RPMI8226 (cell line): ENCODE results near the gene GPATCH8.
"Not testable (repeated sequence)": the region's sequence is repeated elsewhere in the genome, so short reads cannot be mapped to it uniquely, and the experiment has no call there.

ENCODE experiments used
- DNase-seq: peaks from one replicate; pipeline ENCODE4 v3.0.0-alpha.2; 2015

GPATCH8 gene

DNA sequence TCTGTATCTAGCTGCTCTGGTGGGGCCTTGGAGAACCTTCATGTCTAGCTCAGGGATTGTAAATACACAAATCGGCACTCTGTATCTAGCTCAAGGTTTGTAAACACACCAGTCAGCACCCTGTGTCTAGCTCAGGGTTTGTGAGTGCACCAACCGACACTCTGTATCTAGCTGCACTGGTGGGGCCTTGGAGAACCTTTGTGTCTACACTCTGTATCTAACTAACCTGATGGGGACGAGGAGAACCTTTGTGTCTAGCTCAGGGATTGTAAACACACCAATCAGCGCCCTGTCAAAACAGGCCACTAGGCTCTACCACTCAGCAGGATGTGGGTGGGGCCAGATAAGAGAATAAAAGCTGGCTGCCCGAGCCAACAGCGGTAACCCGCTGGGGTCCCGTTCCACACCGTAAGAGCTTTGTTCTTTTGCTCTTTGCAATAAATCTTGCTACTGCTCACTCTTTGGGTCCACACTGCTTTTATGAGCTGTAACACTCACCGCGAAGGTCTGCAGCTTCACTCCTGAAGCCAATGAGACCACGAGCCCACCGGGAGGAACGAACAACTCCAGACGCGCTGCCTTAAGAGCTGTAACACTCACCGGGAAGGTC, 133.7 kb downstream of the GPATCH8 start:
- not testable (repeated sequence) for DNase-seq

DNA sequence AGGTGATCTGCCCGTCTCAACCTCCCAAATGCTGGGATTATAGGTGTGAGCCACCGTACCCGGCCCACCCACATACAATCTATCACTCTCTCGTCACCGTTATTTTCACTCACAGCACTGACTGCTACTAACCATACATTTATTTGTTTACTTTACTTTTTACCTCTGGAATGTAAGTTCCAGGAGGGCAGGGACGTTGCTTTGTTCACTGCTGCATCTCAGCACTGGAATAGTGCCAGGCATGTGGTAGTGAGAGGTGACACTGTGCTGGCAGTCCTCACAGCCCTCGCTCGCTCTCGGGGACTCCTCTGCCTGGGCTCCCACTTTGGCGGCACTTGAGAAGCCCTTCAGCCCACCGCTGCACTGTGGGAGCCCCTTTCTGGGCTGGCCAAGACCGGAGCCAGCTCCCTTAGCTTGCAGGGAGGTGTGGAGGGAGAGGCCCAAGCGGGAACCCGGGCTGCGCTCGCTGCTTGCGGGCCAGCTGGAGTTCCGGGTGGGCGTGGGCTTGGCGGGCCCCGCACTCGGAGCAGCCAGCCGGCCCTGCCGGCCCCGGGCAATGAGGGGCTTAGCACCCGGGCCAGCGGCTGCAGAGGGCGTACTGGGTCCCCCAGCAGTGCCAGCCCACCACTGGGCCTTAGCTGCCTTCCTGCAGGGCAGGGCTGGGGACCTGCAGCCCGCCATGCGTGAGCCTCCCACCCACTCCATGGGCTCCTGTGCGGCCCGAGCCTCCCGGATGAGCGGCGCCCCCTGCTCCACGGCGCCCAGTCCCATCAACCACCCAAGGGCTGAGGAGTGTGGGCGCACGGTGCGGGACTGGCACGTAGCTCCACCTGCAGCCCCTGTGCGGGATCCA, 134.6 kb downstream of the GPATCH8 start:
- not testable (repeated sequence) for DNase-seq

DNA sequence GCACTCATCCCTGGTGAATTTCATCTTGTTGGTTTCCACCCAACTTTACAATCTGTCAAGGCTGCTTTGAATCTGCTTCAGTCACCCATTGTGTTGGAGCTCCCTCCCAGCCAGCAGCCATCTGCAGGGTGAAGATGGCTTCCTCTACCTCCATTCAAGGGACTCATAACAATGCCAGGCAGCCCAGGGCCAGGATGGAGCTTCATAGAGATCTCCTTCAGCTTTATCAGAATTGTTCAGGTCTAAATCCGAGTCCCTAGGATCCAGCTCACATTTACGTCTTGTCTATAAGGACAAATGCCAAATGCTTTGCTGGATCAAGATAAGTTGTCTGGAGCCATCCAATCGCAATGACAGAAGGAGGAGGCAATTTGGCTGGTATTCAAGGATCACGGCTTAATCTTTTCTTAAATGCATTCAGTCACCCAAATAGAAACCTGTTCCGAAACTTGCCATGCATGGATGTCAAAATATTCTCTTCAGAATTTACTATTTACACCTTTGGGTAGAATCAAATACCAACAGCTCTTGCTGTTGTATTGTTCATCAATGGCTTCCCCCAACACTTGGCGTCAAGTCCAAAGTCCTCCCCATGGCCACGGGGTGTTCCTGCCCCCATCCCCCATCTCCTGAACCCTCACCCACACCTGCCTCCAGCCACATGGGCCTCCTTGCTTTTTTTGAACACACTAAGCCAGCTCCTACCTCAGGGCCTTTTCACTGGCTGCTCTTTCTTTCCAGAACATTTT, 135.8 kb downstream of the GPATCH8 start:
- DNase-seq: no peak

DNA sequence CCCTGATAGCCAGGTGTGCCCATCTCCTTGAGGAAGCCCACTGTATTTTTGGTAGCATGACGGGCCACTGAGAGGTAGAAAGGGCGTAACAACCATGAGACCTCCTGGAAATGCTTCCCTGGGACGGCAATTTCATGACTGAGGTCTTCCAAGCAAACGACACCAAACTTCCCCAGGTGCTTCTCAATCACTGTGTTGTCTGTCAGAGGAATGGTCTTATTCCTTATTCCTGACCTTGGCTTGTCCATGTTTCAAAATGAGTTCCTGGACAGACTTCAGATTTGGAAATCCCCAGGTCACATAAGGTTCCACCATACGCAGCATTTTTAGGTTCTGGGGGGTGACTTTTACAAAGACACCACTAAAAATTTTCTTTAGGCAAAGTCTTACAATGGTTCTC, 138.2 kb downstream of the GPATCH8 start:
- DNase-seq: not testable (repeated sequence)

DNA sequence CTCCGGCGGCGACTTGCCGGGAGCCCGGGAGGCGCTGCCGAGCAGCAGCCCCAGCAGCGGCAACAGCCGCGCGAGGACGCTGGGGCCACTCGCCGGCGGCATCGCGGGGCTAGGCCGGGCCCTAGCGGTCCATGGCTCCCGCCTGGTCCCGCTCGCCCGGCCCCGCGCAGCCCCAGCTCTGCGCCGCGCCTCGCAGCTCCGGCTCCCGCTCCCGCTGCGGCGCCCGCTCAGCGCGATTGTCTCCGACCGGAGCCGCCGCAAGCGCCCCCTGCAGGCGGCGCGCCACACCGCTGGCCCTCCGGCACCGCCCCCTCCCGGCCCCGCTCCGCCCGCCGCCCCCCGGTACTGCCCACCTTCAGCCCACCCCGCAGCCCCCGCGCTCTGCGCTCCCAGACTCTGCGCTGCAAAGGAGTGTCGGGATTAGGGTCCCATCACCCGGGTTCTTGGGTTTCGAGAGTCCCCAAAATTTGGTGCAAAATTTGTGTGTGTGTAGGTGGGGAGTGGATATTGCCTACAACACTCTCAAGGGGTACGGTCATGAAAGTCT, 139.5 kb downstream of the GPATCH8 start, which contains the start of gene FAM171A2:
TSS of gene FAM171A2 (minus strand) at position 241 of the 547 bp plus-strand sequence. CDS start at position 102, 139 bp downstream.
- peak; percentile 80 for DNase-seq

DNA sequence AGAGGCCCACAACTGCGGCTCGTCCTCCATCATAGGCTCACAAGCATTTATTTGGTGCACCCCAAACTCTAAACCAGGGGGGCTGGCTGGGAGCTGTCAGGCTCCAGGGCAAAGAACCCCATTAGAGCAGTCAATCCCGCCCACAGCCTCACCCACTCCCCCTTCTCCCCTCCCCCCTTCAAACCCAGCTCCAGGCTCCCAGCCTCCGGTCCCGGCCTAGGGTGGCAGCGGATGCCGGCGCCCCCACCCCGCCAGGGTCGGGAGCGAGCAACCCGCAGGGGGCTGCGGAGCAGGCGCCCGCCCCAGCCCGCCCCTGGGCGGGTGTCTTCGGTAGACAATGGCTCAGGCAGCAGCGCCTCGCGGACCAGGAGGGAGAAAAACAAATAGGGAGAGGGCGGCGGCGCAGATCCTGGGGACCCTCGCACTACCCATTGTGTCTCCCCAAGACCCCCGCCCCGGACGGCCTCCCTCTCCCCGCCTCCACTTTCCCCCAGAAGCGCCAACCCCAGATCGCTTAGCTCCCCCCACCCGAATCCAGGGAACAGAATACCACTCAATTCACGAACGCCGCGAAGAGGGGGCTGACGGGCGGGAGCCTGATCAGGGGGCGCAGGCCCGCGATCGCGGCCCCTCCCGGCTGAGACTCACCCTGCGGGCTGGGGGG, 140.1 kb downstream of the GPATCH8 start:
- DNase-seq: peak; percentile 40

DNA sequence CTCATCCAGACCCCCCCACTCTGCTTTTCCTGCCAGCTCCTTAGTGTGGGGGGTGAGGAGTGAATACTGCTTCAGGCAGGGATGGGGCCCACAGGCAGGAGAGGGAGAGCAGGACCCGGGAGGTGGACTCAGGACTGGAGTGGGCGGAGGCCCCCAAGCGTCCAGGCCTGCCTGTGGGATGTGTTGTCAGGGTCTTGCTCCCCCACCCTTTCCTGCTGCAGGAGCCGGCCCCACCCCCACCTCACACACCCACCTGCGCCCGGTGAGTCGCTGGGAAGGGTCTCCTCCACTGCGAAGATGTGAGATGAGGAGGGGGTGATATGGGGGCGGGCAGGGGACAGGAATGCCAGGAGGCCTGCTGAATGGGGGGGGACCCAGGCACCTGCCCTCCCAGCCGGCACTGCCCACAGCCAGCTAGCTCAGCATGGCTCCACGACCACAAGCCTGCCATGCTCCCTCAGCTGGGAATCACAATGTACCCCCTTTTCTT, 140.7 kb downstream of the GPATCH8 start:
- DNase-seq: no peak

DNA sequence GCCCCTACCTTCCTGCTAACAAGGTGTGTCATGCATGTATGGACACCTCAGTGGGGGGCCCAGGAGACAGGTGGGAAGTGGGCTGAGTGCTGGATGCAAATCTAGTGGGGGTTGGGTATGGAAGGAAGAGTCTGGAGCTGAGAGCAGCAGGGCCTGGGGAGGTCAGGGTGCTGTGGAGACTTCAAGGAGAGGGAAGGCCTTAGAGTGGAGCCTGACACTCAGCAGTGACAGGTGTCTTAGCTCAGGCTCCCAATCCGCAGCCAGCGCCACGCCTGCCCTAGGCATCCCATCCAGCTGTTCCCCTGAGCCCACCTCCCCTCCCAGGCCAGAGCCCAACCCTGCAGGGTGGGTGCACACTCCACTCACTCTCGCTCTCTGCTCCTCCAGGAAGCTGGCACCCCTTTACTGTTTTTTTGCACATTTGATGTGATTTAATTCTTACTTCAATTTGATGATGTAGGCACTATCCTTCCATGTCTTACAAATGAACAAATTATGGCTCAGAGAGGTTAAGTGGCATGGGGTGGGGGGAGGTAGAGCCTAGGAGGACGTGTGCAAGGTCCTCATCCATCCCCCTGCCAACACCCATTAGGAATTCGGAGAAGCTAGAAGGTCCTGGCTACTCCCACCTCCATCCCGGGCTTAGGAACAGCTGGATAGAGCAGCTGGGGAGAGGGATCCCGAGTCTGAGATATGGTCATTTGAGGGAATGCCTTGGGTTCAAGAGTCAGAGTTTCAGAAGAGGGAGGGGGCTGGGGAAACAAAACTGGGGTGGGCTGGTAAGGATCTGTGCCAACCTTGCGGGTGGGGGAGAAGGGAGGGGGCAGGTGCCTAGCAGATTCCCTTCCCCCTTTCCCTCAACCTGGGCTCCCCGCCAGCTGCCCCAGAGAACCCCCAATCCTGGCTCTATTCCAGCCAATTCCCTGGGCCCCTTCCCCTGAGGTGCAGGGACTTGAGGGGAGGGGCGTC, 141.6 kb downstream of the GPATCH8 start:
- DNase-seq: no peak

DNA sequence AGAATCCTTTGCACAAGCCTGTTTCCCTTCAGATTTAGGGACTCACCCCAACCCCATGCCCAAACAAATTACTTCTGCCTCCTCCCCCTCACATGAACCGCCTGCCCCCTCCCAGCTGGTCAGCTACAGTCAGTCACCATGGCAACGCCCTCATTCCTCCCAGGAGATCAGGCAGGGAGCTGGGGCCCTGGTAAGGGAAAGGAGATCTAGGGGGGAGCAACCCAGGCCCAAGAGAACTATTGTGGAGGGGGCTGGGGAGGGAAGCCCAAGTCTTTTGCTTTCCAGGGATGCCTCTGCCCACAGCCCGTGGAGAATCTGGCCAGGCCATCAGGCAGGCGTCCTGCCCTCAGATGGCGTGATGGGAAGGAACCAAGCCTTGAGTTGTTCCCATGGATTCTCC, 142.4 kb downstream of the GPATCH8 start:
- DNase-seq: no peak

DNA sequence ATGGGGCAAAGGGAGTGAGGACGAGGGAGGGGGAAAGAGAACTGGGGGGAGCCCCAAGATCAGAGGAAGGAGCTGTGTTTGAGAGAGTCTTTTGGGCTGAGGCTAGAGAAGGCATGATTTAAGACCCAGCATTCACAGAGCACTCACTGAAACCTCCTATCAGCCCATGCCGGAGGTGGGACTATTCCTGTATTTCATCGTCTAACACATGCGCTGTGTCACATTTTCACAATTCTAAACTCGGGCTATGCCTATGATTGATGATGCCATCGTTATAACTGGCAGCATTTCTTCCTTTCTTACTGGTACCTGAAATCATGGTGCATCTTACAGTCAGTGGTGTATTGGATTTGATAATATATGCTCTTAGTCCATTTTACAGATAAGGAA, 143.1 kb downstream of the GPATCH8 start:
- no peak for DNase-seq

DNA sequence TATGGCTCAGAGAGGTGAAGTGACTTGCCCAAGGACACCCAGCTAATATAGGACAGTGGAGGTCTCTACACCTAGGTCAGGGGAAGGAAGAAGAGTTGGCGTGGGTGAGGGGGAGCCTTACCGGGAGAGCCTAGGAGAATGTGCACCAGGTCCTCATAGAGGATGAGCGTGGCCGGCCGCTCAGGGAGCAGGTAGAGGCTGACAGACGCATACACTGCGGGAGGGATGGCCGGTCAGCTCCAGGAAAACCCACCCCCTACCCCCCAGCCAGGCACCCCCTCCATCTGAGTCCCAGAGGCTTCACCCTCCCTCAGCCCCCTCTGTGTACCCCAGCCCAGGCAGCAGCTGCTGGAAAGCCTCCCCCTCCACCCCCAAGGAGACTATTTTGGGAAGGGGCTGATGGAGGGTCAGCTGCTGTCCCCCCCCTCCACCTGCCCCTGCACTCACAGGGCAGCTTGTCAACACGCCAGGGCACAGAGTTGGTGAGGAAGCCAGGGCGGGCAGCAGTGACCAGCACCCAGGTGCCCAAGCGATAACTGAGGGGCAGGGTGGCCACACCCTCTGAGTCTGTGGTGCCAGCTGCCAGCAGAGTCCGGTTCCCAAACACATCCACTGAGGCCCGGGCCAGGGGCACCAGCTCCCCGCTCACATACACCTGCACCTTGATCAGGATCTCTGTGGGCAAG, 143.6 kb downstream of the GPATCH8 start:
- DNase-seq: no peak

DNA sequence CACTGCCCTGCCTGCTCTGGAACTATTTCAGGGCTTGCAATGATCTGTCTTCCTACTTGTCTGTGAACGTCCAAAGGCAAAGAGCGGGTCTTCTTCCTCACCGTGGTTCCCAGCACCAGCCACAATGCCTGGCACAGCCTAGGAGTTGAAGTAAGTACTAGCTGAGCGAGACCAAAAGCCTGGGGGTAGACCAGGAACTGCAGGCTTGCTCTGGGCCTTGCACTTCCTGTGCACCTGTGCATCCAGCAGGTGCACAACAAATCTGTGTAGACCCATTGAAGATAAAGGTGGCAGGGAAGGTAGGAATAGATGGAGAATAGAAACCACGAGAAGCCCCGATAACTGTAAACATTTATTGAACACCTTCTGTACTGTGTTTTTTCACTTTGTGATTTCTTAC, 144.2 kb downstream of the GPATCH8 start:
- peak; percentile 84 for DNase-seq

DNA sequence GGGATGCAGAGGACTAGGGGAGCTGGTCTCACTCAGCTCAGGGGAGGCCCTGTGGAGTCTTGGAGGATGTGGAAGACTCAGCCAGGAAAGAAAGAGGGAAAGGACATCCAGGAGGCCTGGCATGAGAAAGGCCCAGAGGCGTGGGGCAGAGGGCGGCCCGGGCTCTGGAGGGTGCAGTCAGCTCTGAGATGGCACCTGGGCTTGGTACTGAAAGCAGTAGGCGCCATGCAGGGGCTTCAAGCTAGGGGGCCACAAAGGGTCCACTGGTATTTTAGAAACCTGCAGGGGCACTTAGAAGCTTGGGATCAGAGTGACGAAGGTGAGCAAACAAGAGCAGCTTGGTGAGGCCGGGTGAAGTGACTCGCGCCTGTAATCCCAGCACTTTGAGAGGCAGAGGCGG, 145.1 kb downstream of the GPATCH8 start:
- DNase-seq: no peak

DNA sequence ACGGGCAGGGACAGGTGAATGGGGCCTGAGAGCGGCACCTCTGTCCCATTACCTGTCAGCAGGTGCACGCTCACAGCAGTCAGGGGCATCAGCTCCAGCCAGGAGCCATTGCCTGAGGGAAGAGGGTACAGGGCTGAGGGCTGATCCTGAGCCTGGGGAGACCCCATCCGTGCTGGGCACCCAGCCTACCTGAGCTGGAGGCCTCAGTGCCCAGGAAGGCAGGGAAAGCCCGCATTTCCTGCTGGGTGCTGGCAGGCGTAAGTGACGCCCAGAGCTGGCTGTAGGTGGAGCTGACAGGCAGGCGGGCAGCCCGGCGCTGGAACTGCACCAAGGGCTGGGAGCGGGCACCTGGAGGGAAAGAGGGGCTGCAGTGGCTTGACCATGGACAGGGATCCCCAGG, 147.0 kb downstream of the GPATCH8 start:
- DNase-seq: no peak

DNA sequence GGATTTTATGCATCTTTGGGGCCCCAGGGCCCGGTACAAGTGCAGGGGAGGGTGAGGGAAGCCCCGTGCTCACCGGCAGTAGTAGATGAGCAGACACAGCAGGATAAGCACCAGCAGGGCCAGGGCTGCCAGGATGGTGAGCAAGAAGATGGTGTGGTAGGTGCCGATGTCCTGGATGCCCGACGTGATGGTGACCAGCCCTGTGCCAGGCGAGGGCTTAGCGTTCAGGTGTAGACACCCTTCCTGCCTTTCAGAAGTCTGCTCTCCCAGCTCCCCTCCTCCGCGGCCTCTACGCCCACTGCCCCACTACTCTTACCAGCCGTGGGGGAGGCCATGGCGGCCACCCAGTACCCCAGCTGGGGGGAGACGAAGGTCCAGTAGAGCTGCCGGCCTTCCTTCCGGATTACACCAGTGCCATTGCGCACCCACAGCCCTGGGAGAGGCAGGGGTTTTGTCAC, 147.5 kb downstream of the GPATCH8 start:
- DNase-seq: no peak

DNA sequence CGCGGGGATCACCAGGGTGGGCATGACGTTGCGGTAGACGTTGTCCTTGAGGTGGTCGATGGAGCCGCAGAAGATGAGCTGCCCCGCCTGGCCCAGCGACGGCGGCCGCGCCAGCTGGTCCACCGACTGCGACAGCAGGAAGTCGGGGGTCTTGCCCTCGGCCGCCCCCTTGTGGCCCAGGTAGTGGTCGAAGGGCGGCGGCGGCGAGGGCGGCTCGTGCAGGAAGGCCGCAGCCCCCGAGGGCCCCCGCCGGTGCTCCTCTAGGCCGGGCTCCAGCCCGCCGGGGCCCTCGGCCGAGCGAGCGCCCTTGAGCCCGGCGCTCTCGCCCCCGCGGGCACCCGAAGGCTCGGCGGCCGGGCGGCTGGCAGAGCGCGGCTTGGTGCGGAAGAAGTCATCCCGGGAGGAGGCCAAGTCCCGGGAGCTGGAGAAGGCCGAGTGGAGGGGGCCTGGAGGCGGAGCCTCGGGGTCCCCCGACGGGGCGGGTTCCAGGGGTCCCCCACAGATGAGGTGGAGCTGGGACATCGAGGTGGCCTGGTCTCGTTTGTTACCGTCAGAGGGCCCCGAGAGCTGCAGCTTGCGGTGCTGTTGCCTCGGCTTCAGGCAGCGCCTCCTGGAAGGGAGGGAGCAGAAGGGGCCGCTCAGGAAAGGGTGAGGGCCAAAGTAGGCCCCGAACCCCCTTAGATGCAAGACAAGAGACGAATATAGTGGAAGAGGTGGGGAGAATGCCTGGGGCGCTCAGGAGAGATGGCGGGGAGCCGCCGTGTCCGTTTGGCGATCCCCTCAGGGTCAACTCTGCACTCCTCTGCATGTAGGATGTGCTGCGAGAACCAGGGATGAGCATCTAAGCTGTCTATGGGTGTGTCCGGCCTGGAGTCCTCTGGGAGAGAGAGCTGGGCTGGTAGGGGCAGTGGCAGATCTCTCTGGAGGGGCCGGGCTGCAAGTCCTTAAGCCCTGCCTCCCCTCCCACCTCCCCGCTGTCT, 148.3 kb downstream of the GPATCH8 start:
- DNase-seq: peak; percentile 67

DNA sequence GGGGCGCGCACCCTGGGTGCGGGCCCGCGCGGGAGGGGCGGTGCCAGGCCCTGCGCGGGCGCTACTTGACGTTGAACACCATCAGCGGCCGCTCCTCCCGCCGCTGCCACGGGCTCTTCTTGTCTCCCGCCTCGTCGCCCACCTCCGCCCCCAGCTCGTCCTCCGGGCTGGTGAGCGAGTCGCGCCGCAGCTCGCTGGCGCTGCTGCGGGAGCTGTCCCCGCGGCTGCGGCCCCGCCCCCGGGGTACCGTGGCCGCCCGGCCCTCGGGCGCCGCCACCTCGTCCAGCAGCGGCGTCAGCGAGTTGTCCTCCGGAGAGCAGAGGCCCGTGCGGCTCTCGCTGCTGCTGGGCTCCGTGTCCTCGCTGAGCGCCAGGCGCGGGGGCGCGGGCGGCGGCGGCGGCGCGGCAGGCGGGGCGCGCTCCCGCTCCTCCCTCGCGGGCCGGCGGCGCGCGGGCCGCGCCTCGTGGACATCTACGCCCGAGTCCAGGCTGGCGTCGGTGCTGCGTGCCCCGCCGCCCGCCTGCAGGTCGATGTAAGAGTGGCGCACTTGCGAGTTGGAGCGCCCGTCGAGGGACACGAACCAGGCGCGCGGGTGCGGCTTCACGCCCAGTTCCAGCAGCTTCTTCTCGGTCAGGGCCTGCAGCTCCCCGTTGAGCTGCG, 149.4 kb downstream of the GPATCH8 start:
- DNase-seq: peak; percentile 44

DNA sequence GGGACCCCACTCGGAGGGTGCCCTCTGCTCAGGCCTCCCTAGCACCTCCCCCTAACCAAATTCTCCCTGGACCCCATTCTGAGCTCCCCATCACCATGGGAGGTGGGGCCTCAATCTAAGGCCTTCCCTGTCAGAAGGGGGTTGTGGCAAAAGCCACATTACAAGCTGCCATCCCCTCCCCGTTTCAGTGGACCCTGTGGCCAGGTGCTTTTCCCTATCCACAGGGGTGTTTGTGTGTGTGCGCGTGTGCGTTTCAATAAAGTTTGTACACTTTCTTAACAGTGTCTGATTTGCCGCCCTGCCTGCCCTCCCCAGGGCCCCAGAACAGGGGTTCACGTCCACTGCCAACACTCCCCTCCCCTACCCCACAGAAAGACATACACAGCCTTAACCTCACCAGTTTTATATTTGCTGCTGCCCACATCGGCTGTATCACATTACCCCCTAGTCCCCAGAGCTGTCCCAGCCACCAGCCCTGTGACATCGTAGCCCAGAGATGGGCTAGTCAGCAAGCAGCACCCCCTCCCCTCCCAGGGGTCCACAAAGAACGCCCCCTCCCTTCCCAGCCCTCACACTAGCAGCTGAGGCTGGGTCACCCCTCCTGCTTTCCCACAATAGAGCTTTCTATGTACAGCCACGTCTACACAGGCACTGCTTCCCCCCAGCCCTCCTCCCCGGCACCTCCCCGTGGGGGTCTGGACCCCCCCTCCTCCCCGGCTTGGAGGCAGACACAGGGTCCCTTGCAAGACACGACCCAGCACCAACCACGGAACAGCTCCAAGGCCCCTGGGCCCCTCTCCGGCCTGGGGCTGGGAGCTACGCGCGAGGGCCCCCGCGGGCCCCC, 150.2 kb downstream of the GPATCH8 start:
- DNase-seq: no peak
